Right lobe of liver (tissue), 4 donors: ENCODE results near the gene MSH3.

Source experiments
- CTCF ChIP-seq, 4 donors: fragments of 200-600 bp in 3 of 4; fragments of 450-650 bp in 1 of 4; IDR thresholded peaks; one replicate each; pipeline versions ENCODE4 v1.5.1 to v1.8.0; 2016 to 2022; ENCODE audit warnings: antibody characterized with exemption in 4 of 4, mild to moderate bottlenecking in 2 of 4
- POLR2A ChIP-seq: fragments of 450-650 bp; IDR thresholded peaks from one replicate; pipeline ENCODE4 v1.6.1; 2017; ENCODE audit warnings: antibody characterized with exemption, mild to moderate bottlenecking
- donor health status: DM: no; HTN: no; CAD: no.
- donor health status: DM: no; HTN: no; CAD: no.
- donor health status: DM: no; HTN: yes; CAD: no.

- TF ChIP-seq CTCF (IDR thresholded peaks at IDR 0.05) (no peak), POLR2A (no peak)
Observed at GRCh38 chr5:80739898-80740297, 85.4 kb downstream of the MSH3 start.
